HUDEP-2 (cell line): Measurements from ENCODE around the gene SSU72.
"Not testable (repeated sequence)": the region's sequence is repeated elsewhere in the genome, so short reads cannot be mapped to it uniquely, and the experiment has no call there.

Experiments
- DNase-seq, 76 experiments: peaks; one replicate each; lab custom pipeline; 2025; ENCODE audit not compliant: unreplicated experiment in 76 of 76; lab: John Stamatoyannopoulos, UW

Gene SSU72

GRCh38 chr1:1511533-1512285 is 63.0 kb downstream of the SSU72 start, which contains the start of gene ATAD3A:
ATAD3A (plus strand) TSS chr1:1512162; CDS start chr1:1512269, 107 bp downstream.
- peak in 75 of 76 experiments; percentile 14 to 97 (median 93) for DNase-seq

- peak in 44 of 76 experiments; percentile 4 to 56 (median 22) for DNase-seq
These were observed 63.6 kb downstream of the SSU72 start for GRCh38 chr1:1510912-1511532.

GRCh38 chr1:1509465-1509850 is 65.2 kb downstream of the SSU72 start:
- not testable (repeated sequence) for DNase-seq

GRCh38 chr1:1508775-1509464 is 65.7 kb downstream of the SSU72 start:
- not testable (repeated sequence) for DNase-seq

GRCh38 chr1:1507305-1507704 is 67.4 kb downstream of the SSU72 start:
- DNase-seq = no peak

GRCh38 chr1:1505801-1506200 is 68.9 kb downstream of the SSU72 start:
- DNase-seq = not testable (repeated sequence)

GRCh38 chr1:1505366-1505798 is 69.3 kb downstream of the SSU72 start:
- DNase-seq = peak in 60 of 76 experiments; percentile 5 to 70 (median 30)

- peak in 73 of 76 experiments; percentile 25 to 93 (median 80) for DNase-seq
These were observed 69.8 kb downstream of the SSU72 start for GRCh38 chr1:1504777-1505365.

- DNase-seq = not testable (repeated sequence)
These were observed 79.1 kb downstream of the SSU72 start for GRCh38 chr1:1495461-1495975.

GRCh38 chr1:1494311-1494710 is 80.4 kb downstream of the SSU72 start:
- DNase-seq = not testable (repeated sequence)
